Thyroid gland (tissue), 4 donors: ENCODE data around the gene TTLL8. TPM values are rescaled to one million over a fixed set of nuclear protein-coding genes. Genes with fewer than 3 reads are reported as not detected.
A peak's percentile ranks its signal among the peaks of the same experiment; 100 is the strongest.

Experiments
- DNase-seq, 2 donors: peaks; one replicate each; pipeline ENCODE4 v3.0.0-alpha.2; 2019
- H3K27ac ChIP-seq, 3 donors: fragments of 200-600 bp; sonication (generic); 1 replicate in 2 of 3; 2 replicates in 1 of 3; pipeline ENCODE4 v1.5.1; 2016 to 2019; ENCODE audit warnings: mild to moderate bottlenecking in 1 of 3, moderate library complexity in 1 of 3
- H3K27me3 ChIP-seq: fragments of 200-600 bp; sonication (generic); one replicate; pipeline ENCODE4 v1.5.1; 2019
- H3K36me3 ChIP-seq, 2 donors: fragments of 200-600 bp; sonication (generic); one replicate each; pipeline ENCODE4 v1.5.1; 2016 to 2019
- H3K4me1 ChIP-seq, 2 donors: fragments of 200-600 bp; sonication (generic); one replicate each; pipeline ENCODE4 v1.5.1; 2017 to 2019
- H3K4me3 ChIP-seq, 3 donors: fragments of 200-600 bp; sonication (generic); replicated peaks in 1 of 3; 1 replicate in 2 of 3; 2 replicates in 1 of 3; pipeline ENCODE4 v1.5.1; 2016; ENCODE audit warnings: mild to moderate bottlenecking in 1 of 3
- H3K9me3 ChIP-seq: fragments of 200-600 bp; sonication (generic); one replicate; pipeline ENCODE4 v1.5.1; 2017
- POLR2A ChIP-seq, 2 donors: fragments of 450-650 bp; IDR thresholded peaks; one replicate each; pipeline ENCODE4 v1.6.1; 2017; ENCODE audit warnings: antibody characterized with exemption in 2 of 2, mild to moderate bottlenecking in 2 of 2, moderate library complexity in 1 of 2
- WGBS, 2 donors: methylation state at CpG; one replicate each; pipeline ENCODE4 v1.1.5; 2017; 5-methylcytosine and 5-hydroxymethylcytosine counted together
- intact Hi-C: fragments of 100-400 bp; cut with DNase I; formaldehyde crosslinking; loops from one replicate; pipeline ENCODE4 v1.15.1; 2023
- total RNA-seq, 4 donors: library from RNA; depleted of rRNA; stranded (reverse); fragments of >200 nt; gene quantifications; one replicate each; pipeline ENCODE4 v1.2.3, GENCODE V29; 2016
- TF ChIP-seq, protein P1 (sequence below), 6 experiments: fragments of 200-600 bp in 3 of 6; fragments of 450-650 bp in 3 of 6; sonication (generic) in 3 of 6; IDR thresholded peaks; one replicate each; pipeline ENCODE4 v1.5.1; 2016 to 2019; ENCODE audit warnings: antibody characterized with exemption in 6 of 6, mild to moderate bottlenecking in 2 of 6, inconsistent platforms in 1 of 6, moderate library complexity in 1 of 6

TTLL8 gene
- total RNA-seq, 4 donors from 2014 or later, result not detected

DNA sequence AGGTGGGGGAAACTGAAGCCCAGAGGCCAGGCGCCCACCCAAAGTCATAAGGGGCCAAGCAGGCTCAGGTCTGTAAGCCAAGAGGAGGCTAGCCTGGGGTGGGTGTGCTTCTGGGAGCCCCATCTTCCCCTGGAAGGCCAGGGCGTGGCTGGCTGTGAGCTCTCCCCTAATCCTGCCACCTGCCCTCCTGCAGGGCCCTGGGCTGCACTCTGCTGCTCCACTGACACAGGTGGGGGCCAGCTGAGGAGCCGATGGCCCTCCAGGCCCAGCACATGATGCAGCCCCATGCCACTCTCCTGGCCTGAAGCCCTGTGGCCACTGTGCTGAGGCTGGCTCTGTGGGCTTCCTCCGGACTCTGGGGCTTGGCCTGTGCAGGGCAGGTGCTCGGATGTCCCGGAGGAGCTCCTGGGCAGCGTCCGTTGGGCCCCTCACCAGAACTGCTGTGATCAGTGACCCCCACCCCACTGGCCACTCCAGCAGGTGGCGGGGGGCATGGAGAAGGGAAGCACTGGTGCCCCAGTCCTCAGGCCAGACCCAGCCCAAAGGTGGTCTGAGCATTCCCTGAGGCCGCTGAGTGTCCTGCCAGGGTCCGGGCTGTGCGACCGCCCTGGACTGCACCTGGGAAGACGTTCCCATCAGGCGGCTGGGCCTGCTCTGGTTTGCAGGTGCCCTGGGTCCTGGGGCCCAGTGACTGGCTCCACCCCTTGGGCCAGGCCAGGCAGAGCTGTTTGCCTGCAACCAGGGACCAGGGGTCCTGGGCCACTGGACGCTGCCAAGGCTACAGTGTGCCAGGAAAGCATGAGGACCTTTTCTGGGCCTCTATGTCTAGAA, 89.1 kb downstream of the TTLL8 start:
- H3K36me3 ChIP-seq, result peaks cover 1 to 6% of the 10 kb centered on the region in 2 donors
- TF ChIP-seq POLR2A (IDR thresholded peaks at IDR 0.05), result no peak
- TF ChIP-seq, protein P1, sequence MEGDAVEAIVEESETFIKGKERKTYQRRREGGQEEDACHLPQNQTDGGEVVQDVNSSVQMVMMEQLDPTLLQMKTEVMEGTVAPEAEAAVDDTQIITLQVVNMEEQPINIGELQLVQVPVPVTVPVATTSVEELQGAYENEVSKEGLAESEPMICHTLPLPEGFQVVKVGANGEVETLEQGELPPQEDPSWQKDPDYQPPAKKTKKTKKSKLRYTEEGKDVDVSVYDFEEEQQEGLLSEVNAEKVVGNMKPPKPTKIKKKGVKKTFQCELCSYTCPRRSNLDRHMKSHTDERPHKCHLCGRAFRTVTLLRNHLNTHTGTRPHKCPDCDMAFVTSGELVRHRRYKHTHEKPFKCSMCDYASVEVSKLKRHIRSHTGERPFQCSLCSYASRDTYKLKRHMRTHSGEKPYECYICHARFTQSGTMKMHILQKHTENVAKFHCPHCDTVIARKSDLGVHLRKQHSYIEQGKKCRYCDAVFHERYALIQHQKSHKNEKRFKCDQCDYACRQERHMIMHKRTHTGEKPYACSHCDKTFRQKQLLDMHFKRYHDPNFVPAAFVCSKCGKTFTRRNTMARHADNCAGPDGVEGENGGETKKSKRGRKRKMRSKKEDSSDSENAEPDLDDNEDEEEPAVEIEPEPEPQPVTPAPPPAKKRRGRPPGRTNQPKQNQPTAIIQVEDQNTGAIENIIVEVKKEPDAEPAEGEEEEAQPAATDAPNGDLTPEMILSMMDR (IDR thresholded peaks at IDR 0.05), result no peak
- no peaks in the 10 kb centered on the region for H3K9me3 ChIP-seq
- WGBS, 2 donors, result 100% methylated on average over 1 of the region's 16 CpGs
- H3K4me1 ChIP-seq, result peaks cover 46 to 81% of the 10 kb centered on the region in 2 donors
- intact Hi-C loops, result no loop called here
- H3K27ac ChIP-seq, result peak overlapping the region; percentile 68 to 97 (median 86)
- DNase-seq, result peak in 1 of 2 donors; percentile 6
- H3K4me3 ChIP-seq, result no peak overlapping the region
- H3K27me3 ChIP-seq, result no peaks in the 10 kb centered on the region

Other genes starting within 250 kb of the TTLL8 start
- 10 to 100 TPM; 32.2 to 51.8 (median 41.6) TPM for gene BRD1, start 230.4 kb downstream of the TTLL8 start, total RNA-seq
- 10 to 100 TPM in 3 of 4 donors, 1 to 10 TPM in 1; 9.4 to 15.8 (median 10.1) TPM for gene ZBED4, start 204.5 kb downstream of the TTLL8 start, total RNA-seq
- 10 to 100 TPM; 25.5 to 60.5 (median 52.2) TPM for gene ALG12, start 139.9 kb downstream of the TTLL8 start, total RNA-seq
- 100 to 1,000 TPM in 3 of 4 donors, 10 to 100 TPM in 1; 50.3 to 244 (median 154) TPM for gene CRELD2, start 139.7 kb downstream of the TTLL8 start, total RNA-seq
- 100 to 1,000 TPM in 1 of 4 donors, 10 to 100 TPM in 3; 45.4 to 108 (median 73.2) TPM for gene PIM3, start 97.5 kb downstream of the TTLL8 start, total RNA-seq
- not detected for gene IL17REL, start 45.5 kb downstream of the TTLL8 start, total RNA-seq
- gene MLC1, start 27.1 kb upstream of the TTLL8 start, total RNA-seq, result under 1 TPM in 1 of 4 donors, not detected in 3; 0.11 TPM
- gene MOV10L1, start 31.7 kb upstream of the TTLL8 start, total RNA-seq, result 1 to 10 TPM in 2 of 4 donors, under 1 TPM in 2; 0.33 to 1.5 (median 1.0) TPM
- 10 to 100 TPM in 3 of 4 donors, 1 to 10 TPM in 1; 9.0 to 12.1 (median 10.9) TPM for gene PANX2, start 112.4 kb upstream of the TTLL8 start, total RNA-seq
- 10 to 100 TPM; 26.6 to 51.9 (median 31.5) TPM for gene TRABD, start 127.6 kb upstream of the TTLL8 start, total RNA-seq
- 10 to 100 TPM; 20.7 to 50.6 (median 31.0) TPM for gene SELENOO, start 142.7 kb upstream of the TTLL8 start, total RNA-seq
- gene TUBGCP6, start 186.7 kb upstream of the TTLL8 start, total RNA-seq, result 100 to 1,000 TPM in 1 of 4 donors, 10 to 100 TPM in 3; 64.6 to 102 (median 80.3) TPM
- 10 to 100 TPM; 31.4 to 42.7 (median 32.5) TPM for gene HDAC10, start 193.0 kb upstream of the TTLL8 start, total RNA-seq
- gene MAPK12, start 203.4 kb upstream of the TTLL8 start, total RNA-seq, result 1 to 10 TPM; 3.1 to 5.1 (median 3.7) TPM
- 1 to 10 TPM; 2.8 to 4.7 (median 4.0) TPM for gene MAPK11, start 212.1 kb upstream of the TTLL8 start, total RNA-seq
- gene PLXNB2, start 249.3 kb upstream of the TTLL8 start, total RNA-seq, result 100 to 1,000 TPM; 143 to 266 (median 215) TPM